ENCODE measurements around the gene LRP1B.

- no peak for TF ChIP-seq CTCF (conservative IDR thresholded peaks at IDR 0.05 in 1 of 2, IDR thresholded peaks at IDR 0.05 in 1 of 2; ENCODE audit: low read depth in 1 of 2, low read length in 2 of 2)
- TF ChIP-seq EZH2 (IDR thresholded peaks at IDR 0.05; ENCODE audit: low read length, missing control alignments), result no peak
These were observed 923.8 kb downstream of the LRP1B start for GRCh38 chr2:141207036-141207385.

All from fibroblast of lung (primary cell).